A673 (cell line): ENCODE results near the gene HOXC6. TPM values are rescaled to one million over a fixed set of nuclear protein-coding genes. Genes with fewer than 3 reads are reported as not detected.

Experiments used
- BruUV-seq: library from RNA; stranded (reverse); fragments of 400-500 nt; replicated peaks from 2 replicates; lab custom pipeline; 2021; lab: Mats Ljungman, UMichigan
- CTCF ChIA-PET: fragments of 300-600 bp; sonication (Branson Sonifier 250); formaldehyde crosslinking; loops from one replicate; lab custom pipeline; 2022; ENCODE audit warnings: antibody characterized with exemption; lab: Charles Lee
- POLR2A ChIA-PET: fragments of 300-600 bp; sonication (Branson Sonifier 250); formaldehyde crosslinking; loops from one replicate; lab custom pipeline; 2022; ENCODE audit warnings: antibody characterized with exemption; ENCODE audit not compliant: low non-redundant PET; lab: Charles Lee
- DNase-seq: peaks from one replicate; pipeline ENCODE4 v3.0.0-alpha.2; 2015; ENCODE audit warnings: low spot score
- H3K27ac ChIP-seq: fragments of 200-600 bp; sonication (generic); 2 replicates; pipeline ENCODE4 v1.5.1; 2016; ENCODE audit warnings: mixed run types, low read depth, mild to moderate bottlenecking, mixed read lengths, antibody characterized with exemption, low read length; ENCODE audit not compliant: poor library complexity, severe bottlenecking
- H3K27me3 ChIP-seq: fragments of 200-600 bp; sonication (generic); replicated peaks from 2 replicates; pipeline ENCODE4 v1.6.1; 2017; ENCODE audit warnings: mixed run types, low read depth, mild to moderate bottlenecking, mixed read lengths, antibody characterized with exemption, low read length; ENCODE audit not compliant: insufficient read depth, poor library complexity
- H3K36me3 ChIP-seq: fragments of 200-600 bp; sonication (generic); 2 replicates; pipeline ENCODE4 v1.6.1; 2016; ENCODE audit warnings: mixed run types, mild to moderate bottlenecking, mixed read lengths, antibody characterized with exemption, low read length; ENCODE audit not compliant: insufficient read depth, poor library complexity, severe bottlenecking
- H3K4me1 ChIP-seq: fragments of 200-600 bp; sonication (generic); 2 replicates; pipeline ENCODE4 v1.6.1; 2017; ENCODE audit warnings: mixed run types, mild to moderate bottlenecking, mixed read lengths, antibody characterized with exemption, low read length; ENCODE audit not compliant: insufficient read depth, poor library complexity, severe bottlenecking
- H3K4me3 ChIP-seq: fragments of 200-600 bp; sonication (generic); 2 replicates; pipeline ENCODE4 v1.5.1; 2016; ENCODE audit warnings: low read depth, mixed run types, mild to moderate bottlenecking, mixed read lengths, low read length; ENCODE audit not compliant: poor library complexity, severe bottlenecking
- H3K9me3 ChIP-seq: fragments of 200-600 bp; sonication (generic); 2 replicates; pipeline ENCODE4 v1.6.1; 2016; ENCODE audit warnings: mixed run types, low read depth, mild to moderate bottlenecking, mixed read lengths, antibody characterized with exemption, low read length; ENCODE audit not compliant: poor library complexity, severe bottlenecking
- CTCF ChIP-seq: fragments of 300-800, 200-600 bp; sonication (generic); conservative IDR thresholded peaks from 2 replicates; pipeline ENCODE4 v1.5.1; 2017; ENCODE audit warnings: low read depth, mild to moderate bottlenecking, antibody characterized with exemption, low read length, moderate library complexity, mixed read lengths
- EZH2 ChIP-seq: fragments of 200-600 bp; sonication (generic); IDR thresholded peaks from 2 replicates; pipeline ENCODE4 v1.6.1; 2017; ENCODE audit warnings: borderline replicate concordance, low read depth, mild to moderate bottlenecking, mixed read lengths, antibody characterized with exemption, low read length; ENCODE audit not compliant: poor library complexity, severe bottlenecking
- intact Hi-C: fragments of 100-400 bp; cut with micrococcal nuclease; formaldehyde crosslinking; loops from one replicate; pipeline ENCODE4 v1.10.0; 2022; ENCODE audit not compliant: unreplicated experiment
- total RNA-seq: library from RNA; stranded (reverse); gene quantifications from 2 replicates; pipeline ENCODE4 v1.2.3, GENCODE V29; 2021

The HOXC6 gene
- total RNA-seq, 1 experiment from 2014 or later: 20.8 TPM

- no peaks in the 10 kb centered on the region for H3K27me3 ChIP-seq
- no peak for DNase-seq
- H3K4me3 ChIP-seq: no peak overlapping the region
- CTCF ChIA-PET: interaction anchor here (0.6 to 1.2 kb wide), 3 partner anchors 16 to 175 kb away, joined by 3 to 4 read pairs (median 4); no protein-coding TSS in a partner anchor
- H3K36me3 ChIP-seq: peaks cover 13% of the 10 kb centered on the region
- TF ChIP-seq CTCF (no peak), EZH2 (no peak)
- H3K27ac ChIP-seq: peak overlapping the region; percentile 64
- H3K9me3 ChIP-seq: no peaks in the 10 kb centered on the region
- intact Hi-C loops: no loop called here
- POLR2A ChIA-PET: interaction anchor here (0.5 kb wide), 1 partner anchor 9 kb away, joined by 7 read pairs; no protein-coding TSS in a partner anchor
- BruUV-seq: no TSS peak
- H3K4me1 ChIP-seq: peaks cover 67% of the 10 kb centered on the region
Observed at GRCh38 chr12:54026640-54027441, 1.4 kb upstream of the HOXC6 start.

- H3K4me3 ChIP-seq: no peak overlapping the region
- intact Hi-C loops: no loop called here
- H3K4me1 ChIP-seq: peaks cover 61% of the 10 kb centered on the region
- TF ChIP-seq EZH2: no peak
- no peak for TF ChIP-seq CTCF
- peak overlapping the region; percentile 64 for H3K27ac ChIP-seq
- POLR2A ChIA-PET: no interaction called here
- no peak for DNase-seq
- H3K27me3 ChIP-seq: no peaks in the 10 kb centered on the region
- CTCF ChIA-PET: interaction anchor here (1.2 kb wide), 1 partner anchor 174 kb away, joined by 3 read pairs; no protein-coding TSS in a partner anchor
- H3K9me3 ChIP-seq: no peaks in the 10 kb centered on the region
- H3K36me3 ChIP-seq: peaks cover 13% of the 10 kb centered on the region
- no TSS peak for BruUV-seq
Observed at GRCh38 chr12:54027442-54027786, 826 bp upstream of the HOXC6 start.

- intact Hi-C loops: loop anchor here (5.0 kb wide), 1 partner anchor 108 kb away; no protein-coding TSS in a partner anchor
- ChIA-PET CTCF (no interaction called here), POLR2A (no interaction called here)
- Histone ChIP-seq H3K4me3 (no peak overlapping the region), H3K27me3 (no peaks in the 10 kb centered on the region), H3K27ac (no peak overlapping the region), H3K4me1 (peaks cover 47% of the 10 kb centered on the region), H3K36me3 (peaks cover 13% of the 10 kb centered on the region), H3K9me3 (no peaks in the 10 kb centered on the region)
- no peak for DNase-seq
- BruUV-seq: no TSS peak
- TF ChIP-seq EZH2 (no peak), CTCF (no peak)
Observed at GRCh38 chr12:54029529-54030441, 1.5 kb downstream of the HOXC6 start.
